BLaER1 treated with 17β-estradiol and CSF1 and Interleukin-3, amounts not matched to agents 10 nM and 100 nM (cell line): ENCODE measurements around the gene SPPL2A.
"Not testable (repeated sequence)": the region's sequence is repeated elsewhere in the genome, so short reads cannot be mapped to it uniquely, and the experiment has no call there.

Source experiments
- H3K27ac ChIP-seq, 11 experiments: shearing (Covaris generic); formaldehyde crosslinking; 2 replicates each; pipeline ENCODE4 v1.8.1; 2022
- H3K27me3 ChIP-seq, 11 experiments: shearing (Covaris generic); formaldehyde crosslinking; 2 replicates each; pipeline ENCODE4 v1.8.1; 2022
- H3K36me3 ChIP-seq, 11 experiments: shearing (Covaris generic); formaldehyde crosslinking; 2 replicates each; pipeline ENCODE4 v1.8.1; 2022
- H3K4me1 ChIP-seq, 10 experiments: shearing (Covaris generic); formaldehyde crosslinking; 2 replicates each; pipeline ENCODE4 v1.8.1; 2022
- H3K4me2 ChIP-seq, 11 experiments: shearing (Covaris generic); formaldehyde crosslinking; 2 replicates each; pipeline ENCODE4 v1.8.1; 2022
- H3K4me3 ChIP-seq, 10 experiments: shearing (Covaris generic); formaldehyde crosslinking; 2 replicates each; pipeline ENCODE4 v1.8.1; 2022
- H3K9ac ChIP-seq, 11 experiments: shearing (Covaris generic); formaldehyde crosslinking; 2 replicates each; pipeline ENCODE4 v1.8.1; 2022
- H3K9me3 ChIP-seq, 11 experiments: shearing (Covaris generic); formaldehyde crosslinking; replicated peaks in 1 of 11; 2 replicates each; pipeline ENCODE4 v1.8.1; 2022
- H4K20me1 ChIP-seq, 11 experiments: shearing (Covaris generic); formaldehyde crosslinking; 2 replicates each; pipeline ENCODE4 v1.8.1; 2022
- Cebpa-rat ChIP-seq, 11 experiments: shearing (Covaris generic); IDR thresholded peaks; 2 replicates each; pipeline ENCODE4 v1.8.1; 2022

The SPPL2A gene

GRCh38 chr15:50765195-50765967 lies at the start of gene SPPL2A:
Gene SPPL2A, minus strand, starts transcription at chr15:50765706. Its CDS starts 173 bp downstream, at chr15:50765533.
- Histone ChIP-seq H3K36me3 (peaks cover 0 to 10% (median 0%) of the 10 kb centered on the region in 11 experiments; a peak in 6 of 22 replicates), H3K27ac (peak within 1 kb of the TSS; percentile 90 to 99 (median 96)), H3K4me1 (peaks cover 24 to 53% (median 35%) of the 10 kb centered on the region in 10 experiments), H3K4me3 (peak within 1 kb of the TSS; percentile 64 to 91 (median 80)), H3K9me3 (no peaks in the 10 kb centered on the region), H3K4me2 (peak within 1 kb of the TSS; percentile 86 to 96 (median 91)), H4K20me1 (peaks cover 0 to 10% (median 0%) of the 10 kb centered on the region in 11 experiments; a peak in 5 of 22 replicates), H3K9ac (peak within 1 kb of the TSS; percentile 92 to 98 (median 97)), H3K27me3 (no peaks in the 10 kb centered on the region)
- peak in 6 of 11 experiments; percentile 16 to 76 (median 52); a peak in 7 of 22 replicates for TF ChIP-seq Cebpa-rat (IDR thresholded peaks at IDR 0.05)

- TF ChIP-seq Cebpa-rat (IDR thresholded peaks at IDR 0.05) = no peak
- H3K9me3 ChIP-seq = peaks cover 0 to 13% (median 7%) of the 10 kb centered on the region in 11 experiments; a peak in 10 of 22 replicates
- no peak overlapping the region for H3K4me2 ChIP-seq
- no peak overlapping the region for H3K9ac ChIP-seq
- no peaks in the 10 kb centered on the region for H3K27me3 ChIP-seq
- H3K36me3 ChIP-seq = no peaks in the 10 kb centered on the region
- H4K20me1 ChIP-seq = no peaks in the 10 kb centered on the region
- H3K4me3 ChIP-seq = no peak overlapping the region
- H3K4me1 ChIP-seq = no peaks in the 10 kb centered on the region
- H3K27ac ChIP-seq = no peak overlapping the region
Measured at GRCh38 chr15:50814634-50815033, 49.1 kb upstream of the SPPL2A start.

- Histone ChIP-seq H3K27ac (no peak overlapping the region), H3K36me3 (no peaks in the 10 kb centered on the region), H4K20me1 (no peaks in the 10 kb centered on the region), H3K4me3 (no peak overlapping the region), H3K4me1 (no peaks in the 10 kb centered on the region), H3K27me3 (no peaks in the 10 kb centered on the region), H3K9ac (no peak overlapping the region), H3K9me3 (peaks cover 0 to 13% (median 7%) of the 10 kb centered on the region in 11 experiments; a peak in 10 of 22 replicates), H3K4me2 (no peak overlapping the region)
- no peak for TF ChIP-seq Cebpa-rat (IDR thresholded peaks at IDR 0.05)
Measured at GRCh38 chr15:50813865-50814264, 48.4 kb upstream of the SPPL2A start.

- no peak for TF ChIP-seq Cebpa-rat (IDR thresholded peaks at IDR 0.05)
- Histone ChIP-seq H4K20me1 (no peaks in the 10 kb centered on the region), H3K27me3 (no peaks in the 10 kb centered on the region), H3K4me1 (no peaks in the 10 kb centered on the region), H3K36me3 (no peaks in the 10 kb centered on the region), H3K4me3 (no peak overlapping the region), H3K27ac (no peak overlapping the region), H3K9me3 (peaks cover 0 to 13% (median 7%) of the 10 kb centered on the region in 11 experiments; a peak in 10 of 22 replicates), H3K4me2 (peak overlapping the region in 2 of 11 experiments; percentile 3 to 12; a peak in 1 of 22 replicates), H3K9ac (no peak overlapping the region)
Measured at GRCh38 chr15:50813089-50813488, 47.6 kb upstream of the SPPL2A start.

GRCh38 chr15:50812181-50812506 lies 46.6 kb upstream of the SPPL2A start:
- H3K27me3 ChIP-seq, H3K4me2 ChIP-seq, H3K36me3 ChIP-seq, H3K9ac ChIP-seq, H4K20me1 ChIP-seq, H3K4me3 ChIP-seq, H3K27ac ChIP-seq, H3K4me1 ChIP-seq: not testable (repeated sequence)
- H3K9me3 ChIP-seq = peaks cover 0 to 13% (median 7%) of the 10 kb centered on the region in 11 experiments; a peak in 10 of 22 replicates

- not testable (repeated sequence) for H3K27ac ChIP-seq, H3K4me3 ChIP-seq, H3K4me1 ChIP-seq, H3K36me3 ChIP-seq, H3K4me2 ChIP-seq, H3K27me3 ChIP-seq, H4K20me1 ChIP-seq, H3K9ac ChIP-seq
- peaks cover 0 to 13% (median 7%) of the 10 kb centered on the region in 11 experiments; a peak in 10 of 22 replicates for H3K9me3 ChIP-seq
Measured at GRCh38 chr15:50811461-50812180, 46.1 kb upstream of the SPPL2A start.

- H3K27ac ChIP-seq = no peak overlapping the region
- peaks cover 0 to 13% (median 7%) of the 10 kb centered on the region in 11 experiments; a peak in 10 of 22 replicates for H3K9me3 ChIP-seq
- no peak for TF ChIP-seq Cebpa-rat (IDR thresholded peaks at IDR 0.05)
- no peaks in the 10 kb centered on the region for H3K36me3 ChIP-seq
- no peak overlapping the region for H3K4me3 ChIP-seq
- no peak overlapping the region for H3K9ac ChIP-seq
- H4K20me1 ChIP-seq = no peaks in the 10 kb centered on the region
- peaks cover 0 to 8% (median 0%) of the 10 kb centered on the region in 10 experiments; a peak in 1 of 20 replicates for H3K4me1 ChIP-seq
- H3K4me2 ChIP-seq = no peak overlapping the region
- H3K27me3 ChIP-seq = no peaks in the 10 kb centered on the region
Measured at GRCh38 chr15:50810128-50810527, 44.6 kb upstream of the SPPL2A start.

GRCh38 chr15:50808728-50809127 lies 43.2 kb upstream of the SPPL2A start:
- Histone ChIP-seq H3K4me1 (peaks cover 0 to 8% (median 5%) of the 10 kb centered on the region in 10 experiments; a peak in 9 of 20 replicates), H3K27me3 (no peaks in the 10 kb centered on the region), H3K4me3 (no peak overlapping the region), H3K4me2 (no peak overlapping the region), H4K20me1 (no peaks in the 10 kb centered on the region), H3K9ac (no peak overlapping the region), H3K27ac (no peak overlapping the region), H3K36me3 (no peaks in the 10 kb centered on the region), H3K9me3 (peaks cover 0 to 13% (median 7%) of the 10 kb centered on the region in 11 experiments; a peak in 10 of 22 replicates)
- no peak for TF ChIP-seq Cebpa-rat (IDR thresholded peaks at IDR 0.05)

- no peak overlapping the region for H3K9ac ChIP-seq
- H3K27me3 ChIP-seq = no peaks in the 10 kb centered on the region
- H3K4me1 ChIP-seq = peaks cover 0 to 13% (median 6%) of the 10 kb centered on the region in 10 experiments; a peak in 9 of 20 replicates
- H3K9me3 ChIP-seq = no peaks in the 10 kb centered on the region
- H3K4me3 ChIP-seq = no peak overlapping the region
- no peak for TF ChIP-seq Cebpa-rat (IDR thresholded peaks at IDR 0.05)
- no peak overlapping the region; a peak in 1 of 22 replicates for H3K27ac ChIP-seq
- peak overlapping the region in 3 of 11 experiments; percentile 15 to 29 (median 28); a peak in 6 of 22 replicates for H3K4me2 ChIP-seq
- H4K20me1 ChIP-seq = no peaks in the 10 kb centered on the region
- no peaks in the 10 kb centered on the region for H3K36me3 ChIP-seq
Measured at GRCh38 chr15:50803479-50804180, 38.1 kb upstream of the SPPL2A start.
